ENCODE results near the gene VPS45. TPM values are rescaled to one million over a fixed set of nuclear protein-coding genes. Genes with fewer than 3 reads are reported as not detected.

The VPS45 gene
- total RNA-seq, 1 donor from 2014 or later = 37.4 TPM

- peak overlapping the region; percentile 45 for H3K27ac ChIP-seq
- intact Hi-C loops (cut with DNase I) = no loop called here
Observed at GRCh38 chr1:150187560-150187931, 120.0 kb downstream of the VPS45 start.

GRCh38 chr1:150192012-150192411 lies 124.4 kb downstream of the VPS45 start:
- H3K27me3 ChIP-seq = no peaks in the 10 kb centered on the region
- intact Hi-C loops (cut with DNase I) = no loop called here
- no peak overlapping the region for H3K4me3 ChIP-seq
- H3K4me1 ChIP-seq = peaks cover 8% of the 10 kb centered on the region
- ATAC-seq (peak; percentile 75), DNase-seq (no peak)
- H3K9me3 ChIP-seq = no peaks in the 10 kb centered on the region
- no peak for TF ChIP-seq CTCF (IDR thresholded peaks at IDR 0.05)
- no peaks in the 10 kb centered on the region for H3K36me3 ChIP-seq
- H3K27ac ChIP-seq = no peak overlapping the region

More at GRCh38 chr1:150187560-150187931, 120.0 kb downstream of the VPS45 start:
- H3K36me3 ChIP-seq = no peaks in the 10 kb centered on the region
- TF ChIP-seq CTCF (IDR thresholded peaks at IDR 0.05) = no peak
- no peak for DNase-seq
- ATAC-seq = peak; percentile 12
- peaks cover 9% of the 10 kb centered on the region for H3K4me1 ChIP-seq
- H3K4me3 ChIP-seq = no peak overlapping the region
- no peaks in the 10 kb centered on the region for H3K27me3 ChIP-seq
- no peaks in the 10 kb centered on the region for H3K9me3 ChIP-seq

GRCh38 chr1:150194381-150195031 lies 126.9 kb downstream of the VPS45 start:
- Histone ChIP-seq H3K4me3 (no peak overlapping the region), H3K9me3 (no peaks in the 10 kb centered on the region), H3K27ac (no peak overlapping the region), H3K4me1 (no peaks in the 10 kb centered on the region), H3K36me3 (no peaks in the 10 kb centered on the region), H3K27me3 (no peaks in the 10 kb centered on the region)
- intact Hi-C loops (cut with DNase I) = no loop called here
- no peak for TF ChIP-seq CTCF (IDR thresholded peaks at IDR 0.05)
- DNase-seq (no peak), ATAC-seq (no peak)

Other genes starting within 250 kb of the VPS45 start
- gene BOLA1, start 168.2 kb upstream of the VPS45 start, total RNA-seq = 16.5 TPM
- 1.7 TPM for gene SV2A, start 149.9 kb upstream of the VPS45 start, total RNA-seq
- gene SF3B4, start 140.0 kb upstream of the VPS45 start, total RNA-seq = 44.5 TPM
- gene MTMR11, start 130.9 kb upstream of the VPS45 start, total RNA-seq = 17.1 TPM
- 35.3 TPM for gene OTUD7B, start 57.0 kb upstream of the VPS45 start, total RNA-seq
- 44.5 TPM for gene PLEKHO1, start 82.1 kb downstream of the VPS45 start, total RNA-seq
- gene ANP32E, start 168.3 kb downstream of the VPS45 start, total RNA-seq = 29.6 TPM
- 0.55 TPM for gene CA14, start 190.0 kb downstream of the VPS45 start, total RNA-seq
- 135 TPM for gene APH1A, start 201.2 kb downstream of the VPS45 start, total RNA-seq
- gene C1orf54, start 205.0 kb downstream of the VPS45 start, total RNA-seq = 15.4 TPM
- 10.6 TPM for gene CIART, start 214.8 kb downstream of the VPS45 start, total RNA-seq
- 46.1 TPM for gene MRPS21, start 226.1 kb downstream of the VPS45 start, total RNA-seq

Measured in upper lobe of right lung (tissue), 1 donor.